Measurements from ENCODE around the gene FBXL15. TPM values are rescaled to one million over a fixed set of nuclear protein-coding genes. Genes with fewer than 3 reads are reported as not detected.
A peak's percentile ranks its signal among the peaks of the same experiment; 100 is the strongest.

The FBXL15 gene
- total and polyA plus RNA-seq, 2 of the 13 experiments (the other 11 are each of a cell fraction or from before 2014, with no cell fraction given): 4.3 to 8.3 TPM

DNA sequence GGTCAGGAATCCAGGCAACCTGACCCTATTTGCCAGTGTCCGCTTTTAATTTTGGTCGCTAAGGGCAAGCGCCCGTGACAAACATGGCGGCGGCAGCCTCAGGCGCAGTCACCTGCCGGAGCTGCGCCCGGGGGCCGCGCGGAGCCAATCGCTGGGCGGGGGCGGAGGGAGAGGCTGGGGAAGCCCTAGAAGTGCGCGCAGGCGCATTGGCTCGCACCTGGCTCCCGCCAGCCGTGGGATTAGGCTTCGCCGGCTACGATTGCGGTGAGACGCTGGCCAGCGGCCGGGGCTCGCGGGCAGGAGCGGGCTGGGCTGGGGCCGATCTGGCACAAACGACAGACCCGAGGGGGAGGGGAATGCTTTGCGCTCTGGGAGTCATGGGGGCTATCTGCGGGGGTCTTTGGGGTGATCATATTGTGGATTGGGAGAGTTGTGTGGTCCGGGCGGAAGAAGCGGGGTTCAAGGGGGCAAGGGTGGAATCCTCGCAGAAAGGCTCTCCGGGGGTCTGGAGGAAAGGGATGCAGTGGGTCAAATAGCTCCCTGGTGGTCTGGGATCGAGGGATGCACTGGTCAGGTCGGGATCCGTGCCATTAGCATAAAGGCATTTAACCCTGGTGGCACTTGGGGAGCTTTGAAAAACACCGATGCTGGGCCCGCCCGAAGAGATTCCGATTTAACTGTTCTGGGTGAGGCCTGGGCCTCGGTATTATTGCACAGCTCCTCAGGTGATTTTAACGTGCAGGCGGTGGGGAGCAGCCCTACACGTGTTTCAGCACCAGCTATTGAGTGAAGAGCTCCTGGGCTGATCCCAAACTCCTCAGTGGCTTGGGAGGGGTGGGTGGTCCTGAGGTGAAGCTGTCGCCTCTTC is 40.8 kb downstream of the FBXL15 start (continued):
- TF ChIP-seq, protein P1, sequence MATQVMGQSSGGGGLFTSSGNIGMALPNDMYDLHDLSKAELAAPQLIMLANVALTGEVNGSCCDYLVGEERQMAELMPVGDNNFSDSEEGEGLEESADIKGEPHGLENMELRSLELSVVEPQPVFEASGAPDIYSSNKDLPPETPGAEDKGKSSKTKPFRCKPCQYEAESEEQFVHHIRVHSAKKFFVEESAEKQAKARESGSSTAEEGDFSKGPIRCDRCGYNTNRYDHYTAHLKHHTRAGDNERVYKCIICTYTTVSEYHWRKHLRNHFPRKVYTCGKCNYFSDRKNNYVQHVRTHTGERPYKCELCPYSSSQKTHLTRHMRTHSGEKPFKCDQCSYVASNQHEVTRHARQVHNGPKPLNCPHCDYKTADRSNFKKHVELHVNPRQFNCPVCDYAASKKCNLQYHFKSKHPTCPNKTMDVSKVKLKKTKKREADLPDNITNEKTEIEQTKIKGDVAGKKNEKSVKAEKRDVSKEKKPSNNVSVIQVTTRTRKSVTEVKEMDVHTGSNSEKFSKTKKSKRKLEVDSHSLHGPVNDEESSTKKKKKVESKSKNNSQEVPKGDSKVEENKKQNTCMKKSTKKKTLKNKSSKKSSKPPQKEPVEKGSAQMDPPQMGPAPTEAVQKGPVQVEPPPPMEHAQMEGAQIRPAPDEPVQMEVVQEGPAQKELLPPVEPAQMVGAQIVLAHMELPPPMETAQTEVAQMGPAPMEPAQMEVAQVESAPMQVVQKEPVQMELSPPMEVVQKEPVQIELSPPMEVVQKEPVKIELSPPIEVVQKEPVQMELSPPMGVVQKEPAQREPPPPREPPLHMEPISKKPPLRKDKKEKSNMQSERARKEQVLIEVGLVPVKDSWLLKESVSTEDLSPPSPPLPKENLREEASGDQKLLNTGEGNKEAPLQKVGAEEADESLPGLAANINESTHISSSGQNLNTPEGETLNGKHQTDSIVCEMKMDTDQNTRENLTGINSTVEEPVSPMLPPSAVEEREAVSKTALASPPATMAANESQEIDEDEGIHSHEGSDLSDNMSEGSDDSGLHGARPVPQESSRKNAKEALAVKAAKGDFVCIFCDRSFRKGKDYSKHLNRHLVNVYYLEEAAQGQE (IDR thresholded peaks at IDR 0.05; ENCODE audit: borderline replicate concordance in 1 of 2, low read depth in 1 of 2, low read length in 2 of 2): peak; percentile 26 to 88
- no peak for TF ChIP-seq ZNF230 (CRISPR knock-in tag; IDR thresholded peaks at IDR 0.05)
- peak; percentile 54; the same call in 1 of the 2 replicates for TF ChIP-seq DRAP1 (CRISPR knock-in tag; IDR thresholded peaks at IDR 0.05)
- TF ChIP-seq MXI1 (IDR thresholded peaks at IDR 0.05; ENCODE audit: borderline replicate concordance, low read depth, low read length): peak; percentile 70; the same call in 1 of the 3 replicates
- TF ChIP-seq PPARG (CRISPR knock-in tag; conservative IDR thresholded peaks at IDR 0.05): 0 out of 2 replicates have a peak, but pooled peaks have one; percentile 16
- TF ChIP-seq, protein P2, sequence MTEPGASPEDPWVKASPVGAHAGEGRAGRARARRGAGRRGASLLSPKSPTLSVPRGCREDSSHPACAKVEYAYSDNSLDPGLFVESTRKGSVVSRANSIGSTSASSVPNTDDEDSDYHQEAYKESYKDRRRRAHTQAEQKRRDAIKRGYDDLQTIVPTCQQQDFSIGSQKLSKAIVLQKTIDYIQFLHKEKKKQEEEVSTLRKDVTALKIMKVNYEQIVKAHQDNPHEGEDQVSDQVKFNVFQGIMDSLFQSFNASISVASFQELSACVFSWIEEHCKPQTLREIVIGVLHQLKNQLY (CRISPR knock-in tag; IDR thresholded peaks at IDR 0.05): no peak
- TF ChIP-seq XRCC5 (optimal IDR thresholded peaks at IDR 0.05; ENCODE audit: low read length): peak; percentile 70
- peak; percentile 32 for TF ChIP-seq MED8 (CRISPR knock-in tag; IDR thresholded peaks at IDR 0.05; ENCODE audit: insufficient replicate concordance)
- no peak for TF ChIP-seq CBX5 (CRISPR knock-in tag; IDR thresholded peaks at IDR 0.05; ENCODE audit: borderline replicate concordance)
- no peak; the same call in 1 of the 2 replicates for TF ChIP-seq NFATC3 (CRISPR knock-in tag; IDR thresholded peaks at IDR 0.05)
- no peak for TF ChIP-seq ATRX (CRISPR knock-in tag; IDR thresholded peaks at IDR 0.05; ENCODE audit: borderline replicate concordance)
- TF ChIP-seq ZNF777 (CRISPR knock-in tag; IDR thresholded peaks at IDR 0.05): no peak
- 0 out of 2 replicates have a peak, but pooled peaks have one; percentile 70 for TF ChIP-seq ARID2 (CRISPR knock-in tag; IDR thresholded peaks at IDR 0.05; ENCODE audit: borderline replicate concordance)
- peak; percentile 81 for TF ChIP-seq MEIS1 (CRISPR knock-in tag; IDR thresholded peaks at IDR 0.05; ENCODE audit: borderline replicate concordance)
- TF ChIP-seq, protein P3, sequence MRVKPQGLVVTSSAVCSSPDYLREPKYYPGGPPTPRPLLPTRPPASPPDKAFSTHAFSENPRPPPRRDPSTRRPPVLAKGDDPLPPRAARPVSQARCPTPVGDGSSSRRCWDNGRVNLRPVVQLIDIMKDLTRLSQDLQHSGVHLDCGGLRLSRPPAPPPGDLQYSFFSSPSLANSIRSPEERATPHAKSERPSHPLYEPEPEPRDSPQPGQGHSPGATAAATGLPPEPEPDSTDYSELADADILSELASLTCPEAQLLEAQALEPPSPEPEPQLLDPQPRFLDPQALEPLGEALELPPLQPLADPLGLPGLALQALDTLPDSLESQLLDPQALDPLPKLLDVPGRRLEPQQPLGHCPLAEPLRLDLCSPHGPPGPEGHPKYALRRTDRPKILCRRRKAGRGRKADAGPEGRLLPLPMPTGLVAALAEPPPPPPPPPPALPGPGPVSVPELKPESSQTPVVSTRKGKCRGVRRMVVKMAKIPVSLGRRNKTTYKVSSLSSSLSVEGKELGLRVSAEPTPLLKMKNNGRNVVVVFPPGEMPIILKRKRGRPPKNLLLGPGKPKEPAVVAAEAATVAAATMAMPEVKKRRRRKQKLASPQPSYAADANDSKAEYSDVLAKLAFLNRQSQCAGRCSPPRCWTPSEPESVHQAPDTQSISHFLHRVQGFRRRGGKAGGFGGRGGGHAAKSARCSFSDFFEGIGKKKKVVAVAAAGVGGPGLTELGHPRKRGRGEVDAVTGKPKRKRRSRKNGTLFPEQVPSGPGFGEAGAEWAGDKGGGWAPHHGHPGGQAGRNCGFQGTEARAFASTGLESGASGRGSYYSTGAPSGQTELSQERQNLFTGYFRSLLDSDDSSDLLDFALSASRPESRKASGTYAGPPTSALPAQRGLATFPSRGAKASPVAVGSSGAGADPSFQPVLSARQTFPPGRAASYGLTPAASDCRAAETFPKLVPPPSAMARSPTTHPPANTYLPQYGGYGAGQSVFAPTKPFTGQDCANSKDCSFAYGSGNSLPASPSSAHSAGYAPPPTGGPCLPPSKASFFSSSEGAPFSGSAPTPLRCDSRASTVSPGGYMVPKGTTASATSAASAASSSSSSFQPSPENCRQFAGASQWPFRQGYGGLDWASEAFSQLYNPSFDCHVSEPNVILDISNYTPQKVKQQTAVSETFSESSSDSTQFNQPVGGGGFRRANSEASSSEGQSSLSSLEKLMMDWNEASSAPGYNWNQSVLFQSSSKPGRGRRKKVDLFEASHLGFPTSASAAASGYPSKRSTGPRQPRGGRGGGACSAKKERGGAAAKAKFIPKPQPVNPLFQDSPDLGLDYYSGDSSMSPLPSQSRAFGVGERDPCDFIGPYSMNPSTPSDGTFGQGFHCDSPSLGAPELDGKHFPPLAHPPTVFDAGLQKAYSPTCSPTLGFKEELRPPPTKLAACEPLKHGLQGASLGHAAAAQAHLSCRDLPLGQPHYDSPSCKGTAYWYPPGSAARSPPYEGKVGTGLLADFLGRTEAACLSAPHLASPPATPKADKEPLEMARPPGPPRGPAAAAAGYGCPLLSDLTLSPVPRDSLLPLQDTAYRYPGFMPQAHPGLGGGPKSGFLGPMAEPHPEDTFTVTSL (CRISPR knock-in tag; IDR thresholded peaks at IDR 0.05; ENCODE audit: borderline replicate concordance): 0 out of 2 replicates have a peak, but pooled peaks have one; percentile 40
- TF ChIP-seq ZNF619 (CRISPR knock-in tag; IDR thresholded peaks at IDR 0.05): 0 out of 2 replicates have a peak, but pooled peaks have one; percentile 36
- no peak for TF ChIP-seq CCAR2 (optimal IDR thresholded peaks at IDR 0.05; ENCODE audit: low read depth, low read length)

All from HepG2 (cell line).